Smooth muscle cell (in vitro differentiated cells): Measurements from ENCODE around the gene ATP6V0A4. TPM values are rescaled to one million over a fixed set of nuclear protein-coding genes. Genes with fewer than 3 reads are reported as not detected.
"Not testable (repeated sequence)": the region's sequence is repeated elsewhere in the genome, so short reads cannot be mapped to it uniquely, and the experiment has no call there.

Experiments
- DNase-seq: peaks from one replicate; lab custom pipeline; 2025; ENCODE audit not compliant: unreplicated experiment; lab: John Stamatoyannopoulos, UW
- H2AFZ ChIP-seq: fragments of 200-600 bp; sonication (generic); 2 replicates; pipeline ENCODE4 v1.6.0; 2016; ENCODE audit warnings: antibody characterized with exemption, low read depth, mild to moderate bottlenecking
- H3F3A ChIP-seq: fragments of 200-600 bp; sonication (generic); 2 replicates; pipeline ENCODE4 v1.6.0; 2017; ENCODE audit warnings: antibody characterized with exemption, low read depth
- H3K27ac ChIP-seq: fragments of 200-600 bp; sonication (generic); 2 replicates; pipeline ENCODE4 v1.5.1; 2016; ENCODE audit warnings: low read depth, mild to moderate bottlenecking
- H3K27me3 ChIP-seq: fragments of 200-600 bp; sonication (generic); 2 replicates; pipeline ENCODE4 v1.6.1; 2016; ENCODE audit warnings: low read depth, mild to moderate bottlenecking
- H3K36me3 ChIP-seq: fragments of 200-600 bp; sonication (generic); 2 replicates; pipeline ENCODE4 v1.5.1; 2016; ENCODE audit warnings: low read depth
- H3K4me1 ChIP-seq: fragments of 200-600 bp; sonication (generic); 2 replicates; pipeline ENCODE4 v1.5.1; 2016; ENCODE audit warnings: low read depth
- H3K4me2 ChIP-seq: fragments of 200-600 bp; sonication (generic); 2 replicates; pipeline ENCODE4 v1.6.0; 2016; ENCODE audit warnings: mild to moderate bottlenecking
- H3K4me3 ChIP-seq: fragments of 200-600 bp; sonication (generic); 2 replicates; pipeline ENCODE4 v1.5.1; 2016; ENCODE audit warnings: mild to moderate bottlenecking
- H3K79me2 ChIP-seq: fragments of 200-600 bp; sonication (generic); 2 replicates; pipeline ENCODE4 v1.6.0; 2016; ENCODE audit warnings: low read depth, mild to moderate bottlenecking
- H3K9ac ChIP-seq: fragments of 200-600 bp; sonication (generic); 2 replicates; pipeline ENCODE4 v1.6.0; 2016; ENCODE audit warnings: low read depth
- H3K9me3 ChIP-seq: fragments of 200-600 bp; sonication (generic); replicated peaks from 2 replicates; pipeline ENCODE4 v1.5.1; 2016; ENCODE audit warnings: low read depth
- H4K20me1 ChIP-seq: fragments of 200-600 bp; sonication (generic); 2 replicates; pipeline ENCODE4 v1.6.0; 2016; ENCODE audit warnings: low read depth
- CTCF ChIP-seq: fragments of 200-600 bp; sonication (generic); IDR thresholded peaks from 2 replicates; pipeline ENCODE4 v1.5.1; 2017; ENCODE audit warnings: borderline replicate concordance, mild to moderate bottlenecking, antibody characterized with exemption; ENCODE audit not compliant: insufficient read depth, poor library complexity, severe bottlenecking
- WGBS: methylation state at CpG from one replicate; pipeline ENCODE4 v1.1.7; 2016; ENCODE audit warnings: low lambda C conversion rate; 5-methylcytosine and 5-hydroxymethylcytosine counted together
- polyA plus RNA-seq: library from polyadenylated mRNA; unstranded; fragments of >200 nt; fragmentation: Nextera tagmentation; extraction: Ambion mirVana; gene quantifications from 2 replicates; pipeline ENCODE4 v1.2.1, GENCODE V29; 2016
- total RNA-seq: library from RNA; depleted of rRNA; stranded (reverse); fragments of >200 nt; gene quantifications from 2 replicates; pipeline ENCODE4 v1.2.3, GENCODE V29; 2014

Gene ATP6V0A4
- total and polyA plus RNA-seq, 2 experiments from 2014 or later, result 0.40 TPM; not detected in 1

GRCh38 chr7:138690495-138690894 is 107.5 kb downstream of the ATP6V0A4 start:
- H2AFZ ChIP-seq, result no peak overlapping the region
- no peak overlapping the region for H3K27ac ChIP-seq
- no peaks in the 10 kb centered on the region for H3F3A ChIP-seq
- H3K4me1 ChIP-seq, result no peaks in the 10 kb centered on the region
- H3K36me3 ChIP-seq, result no peaks in the 10 kb centered on the region
- DNase-seq, result no peak
- no peak for TF ChIP-seq CTCF
- no peaks in the 10 kb centered on the region for H3K27me3 ChIP-seq
- no peak overlapping the region for H3K4me3 ChIP-seq
- no peaks in the 10 kb centered on the region for H3K79me2 ChIP-seq
- 96% methylated on average over 2 of the region's 2 CpGs for WGBS
- no peaks in the 10 kb centered on the region for H4K20me1 ChIP-seq
- no peak overlapping the region for H3K4me2 ChIP-seq
- H3K9me3 ChIP-seq, result no peaks in the 10 kb centered on the region
- H3K9ac ChIP-seq, result no peak overlapping the region

- not testable (repeated sequence) for H3K36me3 ChIP-seq, H3K9me3 ChIP-seq, H3K27me3 ChIP-seq, H3K27ac ChIP-seq, H3K4me1 ChIP-seq, H4K20me1 ChIP-seq, H3K9ac ChIP-seq, H3F3A ChIP-seq, H3K4me3 ChIP-seq, H3K4me2 ChIP-seq, DNase-seq, H3K79me2 ChIP-seq, H2AFZ ChIP-seq
- 92% methylated on average over 6 of the region's 6 CpGs for WGBS
Measured at GRCh38 chr7:138688037-138688436, 110.0 kb downstream of the ATP6V0A4 start.

- 47% methylated on average over 3 of the region's 3 CpGs for WGBS
- no peak for TF ChIP-seq CTCF
- H3K9ac ChIP-seq, result no peak overlapping the region
- no peaks in the 10 kb centered on the region for H4K20me1 ChIP-seq
- no peaks in the 10 kb centered on the region for H3K36me3 ChIP-seq
- H3K4me3 ChIP-seq, result no peak overlapping the region
- no peaks in the 10 kb centered on the region for H3K79me2 ChIP-seq
- no peak overlapping the region for H2AFZ ChIP-seq
- H3K27me3 ChIP-seq, result no peaks in the 10 kb centered on the region
- no peaks in the 10 kb centered on the region for H3F3A ChIP-seq
- no peaks in the 10 kb centered on the region for H3K9me3 ChIP-seq
- no peak for DNase-seq
- H3K27ac ChIP-seq, result no peak overlapping the region
- no peaks in the 10 kb centered on the region for H3K4me1 ChIP-seq
- H3K4me2 ChIP-seq, result no peak overlapping the region
Measured at GRCh38 chr7:138684340-138684739, 113.7 kb downstream of the ATP6V0A4 start.

- H3K79me2 ChIP-seq, result no peaks in the 10 kb centered on the region
- no peaks in the 10 kb centered on the region for H3K27me3 ChIP-seq
- H4K20me1 ChIP-seq, result no peaks in the 10 kb centered on the region
- H3K27ac ChIP-seq, result no peak overlapping the region
- no peak overlapping the region for H2AFZ ChIP-seq
- no peak overlapping the region for H3K4me3 ChIP-seq
- no peaks in the 10 kb centered on the region for H3K36me3 ChIP-seq
- no peaks in the 10 kb centered on the region for H3K4me1 ChIP-seq
- WGBS, result 73% methylated on average over 5 of the region's 5 CpGs
- H3K9me3 ChIP-seq, result no peaks in the 10 kb centered on the region
- no peaks in the 10 kb centered on the region for H3F3A ChIP-seq
- no peak for DNase-seq
- no peak for TF ChIP-seq CTCF
- no peak overlapping the region for H3K4me2 ChIP-seq
- no peak overlapping the region for H3K9ac ChIP-seq
Measured at GRCh38 chr7:138679793-138680192, 118.2 kb downstream of the ATP6V0A4 start.
